HUDEP-2 (cell line): Measurements from ENCODE around the gene ETNPPL.

Experiments used
- DNase-seq, 76 experiments: peaks; one replicate each; lab custom pipeline; 2025; ENCODE audit not compliant: unreplicated experiment in 76 of 76; lab: John Stamatoyannopoulos, UW

The ETNPPL gene

DNA sequence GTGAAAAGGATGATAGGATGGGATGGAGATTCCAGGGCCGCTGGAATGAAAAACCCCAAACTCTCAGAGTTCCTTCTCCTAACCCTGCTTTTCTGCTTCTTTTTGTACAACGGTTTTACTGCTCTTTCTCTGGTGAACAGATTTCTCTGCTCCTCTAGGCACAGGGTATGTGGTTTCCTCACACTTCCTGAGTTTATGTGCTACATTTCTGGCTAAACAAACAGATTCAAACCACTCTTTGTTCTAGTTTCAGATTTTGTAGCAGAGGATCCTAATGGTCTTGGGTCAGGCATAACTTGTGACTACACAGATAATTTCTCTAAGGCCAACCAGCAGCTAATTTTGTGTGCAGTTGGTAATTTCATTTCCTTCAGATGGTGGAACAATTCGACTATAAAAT is 59.9 kb downstream of the ETNPPL start:
- DNase-seq, result no peak

DNA sequence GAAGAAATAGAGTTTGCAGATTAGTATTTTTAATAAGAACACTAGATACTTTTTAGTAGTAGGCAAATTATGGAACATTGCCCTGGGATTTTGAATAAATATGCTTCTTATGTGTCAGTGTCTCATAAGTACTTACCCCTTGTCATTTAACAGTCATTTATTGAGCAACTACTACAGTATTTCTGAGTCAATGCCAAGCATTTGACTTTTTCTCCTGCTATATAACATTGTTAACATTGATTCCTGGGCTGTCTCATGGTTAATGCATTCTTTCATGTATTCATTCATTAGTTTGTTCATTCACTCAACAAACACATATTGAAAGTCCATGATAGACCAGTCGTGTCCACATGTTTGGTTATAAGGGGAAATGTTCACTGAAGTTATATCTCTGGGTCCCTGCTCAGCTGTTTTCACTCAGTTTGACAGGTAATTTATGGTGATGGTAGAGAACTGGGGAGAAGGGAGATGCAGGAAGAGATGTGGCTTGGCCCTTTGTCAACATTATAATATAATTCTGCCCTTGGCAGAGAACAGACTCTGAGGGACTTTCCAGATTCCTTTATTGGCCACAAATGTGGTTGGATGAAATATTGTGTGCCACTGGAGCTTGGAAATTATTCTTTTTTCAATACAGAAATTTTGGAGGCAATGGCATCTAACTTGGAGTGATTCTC is 62.6 kb downstream of the ETNPPL start:
- DNase-seq, result no peak

DNA sequence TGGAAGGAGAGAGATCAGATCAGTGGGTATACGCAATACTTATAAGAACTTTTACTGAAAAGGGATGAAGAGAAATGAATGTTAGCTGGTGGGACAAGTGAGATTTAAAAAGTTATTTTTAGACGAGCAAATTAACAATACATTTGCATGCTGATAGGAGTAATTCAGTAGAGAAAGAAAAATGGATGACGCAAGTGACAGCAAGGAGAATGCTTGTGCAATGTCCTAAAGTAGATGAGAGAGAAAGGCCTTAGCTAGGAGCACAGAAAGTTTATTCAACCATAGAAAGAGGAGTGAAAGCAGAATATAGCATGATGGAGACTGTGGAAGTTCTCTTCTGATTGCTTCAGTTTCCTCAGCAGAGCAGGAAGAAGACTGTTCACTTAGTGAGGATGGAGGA is 66.7 kb downstream of the ETNPPL start:
- no peak for DNase-seq

DNA sequence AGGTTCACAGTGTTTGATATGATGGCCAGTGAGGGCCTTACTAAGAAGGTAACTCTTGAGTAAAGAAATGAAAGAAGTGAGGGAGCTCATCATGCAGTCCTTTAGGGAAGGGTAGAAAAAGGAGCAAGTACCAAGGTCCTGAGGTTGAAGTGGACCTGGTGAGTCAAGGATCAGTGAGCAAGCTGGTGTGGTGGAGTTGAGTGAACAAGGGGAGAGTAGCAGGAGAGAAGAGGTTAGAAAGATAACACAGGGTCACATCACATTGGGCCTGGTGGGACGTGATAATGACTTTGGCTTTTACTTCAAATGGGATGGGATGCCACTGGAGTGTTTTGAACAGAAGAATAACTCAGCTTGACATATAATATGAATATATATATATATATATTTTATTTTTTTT is 67.8 kb downstream of the ETNPPL start:
- DNase-seq, result peak in 2 of 76 experiments; percentile 2 to 5

DNA sequence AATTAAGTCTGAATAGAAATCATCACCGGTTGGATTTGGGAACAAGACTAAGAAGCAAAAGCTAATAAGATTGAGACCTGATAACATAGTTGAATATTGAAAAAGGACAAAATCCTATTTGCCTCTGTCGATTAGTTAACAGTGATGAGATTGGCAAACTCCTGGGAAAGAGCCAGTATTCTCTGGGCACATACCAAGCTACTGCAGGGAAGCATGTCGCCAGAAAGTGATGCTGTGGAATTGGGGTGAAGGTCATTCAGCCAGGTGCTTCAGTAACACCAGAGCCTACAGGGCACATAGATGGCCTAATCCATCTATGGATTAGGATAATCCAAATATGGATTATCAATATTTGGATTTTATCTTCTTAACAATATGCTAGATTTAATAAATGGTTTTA is 68.4 kb downstream of the ETNPPL start:
- DNase-seq, result no peak

DNA sequence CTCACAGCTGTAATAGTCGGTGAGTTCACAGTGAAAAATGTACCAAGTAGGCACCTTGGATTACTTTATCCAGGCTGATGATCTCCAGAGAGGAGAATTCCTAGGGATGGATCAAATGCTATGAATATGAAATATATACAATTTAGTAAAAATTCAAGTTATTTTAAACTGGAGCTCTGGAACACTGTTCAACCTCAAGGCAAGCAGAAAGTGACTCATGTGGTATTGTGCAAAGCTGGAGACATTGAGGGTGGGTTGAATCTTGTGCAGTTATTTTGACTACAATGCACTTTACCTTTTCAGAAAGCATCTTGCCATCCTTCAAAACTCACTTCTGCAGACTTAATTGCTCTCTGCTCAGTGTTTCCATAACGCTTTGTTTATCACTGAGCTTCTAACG is 69.0 kb downstream of the ETNPPL start:
- DNase-seq, result no peak

DNA sequence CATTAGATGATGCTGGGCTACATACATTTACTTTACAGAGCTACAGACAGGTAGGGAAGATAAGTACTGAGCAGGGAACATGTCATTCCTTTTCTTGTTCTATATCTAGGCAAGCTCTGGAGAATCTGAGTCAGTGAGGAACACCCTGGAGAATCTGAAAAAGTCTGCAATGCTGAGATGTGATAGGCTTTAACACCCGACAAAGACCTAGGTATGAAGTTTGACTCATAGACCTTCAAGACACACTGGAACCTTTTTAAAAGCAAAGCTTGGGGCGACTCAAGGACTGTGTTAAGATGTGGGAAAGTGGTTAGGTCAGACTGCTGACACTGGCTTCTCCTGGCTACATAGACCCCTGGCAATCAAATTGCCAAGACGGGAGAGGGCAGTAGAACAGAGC is 69.6 kb downstream of the ETNPPL start:
- DNase-seq, result no peak
